Right lobe of liver (tissue), 6 donors: ENCODE results near the gene INTS13. TPM values are rescaled to one million over a fixed set of nuclear protein-coding genes. Genes with fewer than 3 reads are reported as not detected.

Experiments used
- ATAC-seq, 4 donors: fragments of 200-7000 bp; cut with Tn5 transposase; one replicate each; pipeline ENCODE4 v1.9.1; 2020; ENCODE audit warnings: mild to moderate bottlenecking in 4 of 4, moderate library complexity in 4 of 4
- DNase-seq, 3 donors: peaks; one replicate each; pipeline ENCODE4 v3.0.0-alpha.2; 2020
- H3K27ac ChIP-seq, 3 donors: fragments of 200-600 bp; one replicate each; pipeline ENCODE4 v1.8.0; 2022
- H3K27me3 ChIP-seq, 2 donors: fragments of 200-600 bp; one replicate each; pipeline ENCODE4 v1.8.0; 2022
- H3K36me3 ChIP-seq, 4 donors: fragments of 200-600 bp; sonication (generic) in 1 of 4; one replicate each; pipeline versions ENCODE4 v1.5.1 to v1.8.0; 2017 to 2022; ENCODE audit warnings: control low read depth in 1 of 4
- H3K4me1 ChIP-seq, 4 donors: fragments of 200-600 bp; sonication (generic) in 1 of 4; one replicate each; pipeline versions ENCODE4 v1.5.1 to v1.8.0; 2017 to 2022; ENCODE audit warnings: control low read depth in 1 of 4
- H3K4me3 ChIP-seq, 3 donors: fragments of 200-600 bp; one replicate each; pipeline ENCODE4 v1.8.0; 2022
- H3K9me3 ChIP-seq, 4 donors: fragments of 200-600 bp; sonication (generic) in 1 of 4; one replicate each; pipeline versions ENCODE4 v1.5.1 to v1.8.0; 2017 to 2022; ENCODE audit warnings: control low read depth in 1 of 4
- CTCF ChIP-seq, 4 donors: fragments of 200-600 bp in 3 of 4; fragments of 450-650 bp in 1 of 4; IDR thresholded peaks; one replicate each; pipeline versions ENCODE4 v1.5.1 to v1.8.0; 2016 to 2022; ENCODE audit warnings: antibody characterized with exemption in 4 of 4, mild to moderate bottlenecking in 2 of 4
- POLR2A ChIP-seq: fragments of 450-650 bp; IDR thresholded peaks from one replicate; pipeline ENCODE4 v1.6.1; 2017; ENCODE audit warnings: antibody characterized with exemption, mild to moderate bottlenecking
- WGBS: methylation state at CpG from one replicate; pipeline ENCODE4 v1.1.6; 2018; ENCODE audit warnings: low coverage, low lambda C conversion rate; ENCODE audit not compliant: insufficient coverage; ENCODE audit errors: missing lambda C conversion rate; 5-methylcytosine and 5-hydroxymethylcytosine counted together
- intact Hi-C, 2 donors: fragments of 100-400 bp; cut with DNase I; formaldehyde crosslinking; loops; one replicate each; pipeline versions ENCODE4 v1.11.2 to v1.14.1; 2022
- total RNA-seq, 6 experiments: library from RNA; depleted of rRNA in 2 of 6; stranded (reverse); fragments of >200 nt in 2 of 6; fragmentation: NEBNext Ultra II Directional in 3 of 6; extraction: Animal tissue kit (Norgen Biotek cat#: 25700) in 3 of 6; gene quantifications; one replicate each; pipeline versions ENCODE4 v1.1.0 to v1.2.4, GENCODE V29; 2016 to 2023
- donor health status: DM: no; HTN: yes; CAD: no.
- donor health status: DM: no; HTN: no; CAD: no.
- donor health status: DM: no; HTN: no; CAD: no.
- donor health status: DM: no; HTN: yes; CAD: no.
- donor health status: DM: no; HTN: yes; CAD: no.

INTS13 gene
- total RNA-seq, 6 experiments from 2014 or later, result 6.2 to 17.2 (median 9.1) TPM

- intact Hi-C loops, result loop anchor here in 1 of 2 donors (10.0 kb wide), 1 partner anchor 79 kb away; the partner anchor contains the start of gene TM7SF3
These were observed 2.0 kb downstream of the INTS13 start for GRCh38 chr12:26935636-26936378.

GRCh38 chr12:26929590-26929989, 8.2 kb downstream of the INTS13 start:
- no peak overlapping the region for H3K4me3 ChIP-seq
- no peak overlapping the region for H3K27ac ChIP-seq
- DNase-seq (no peak), ATAC-seq (no peak)
- H3K9me3 ChIP-seq, result no peaks in the 10 kb centered on the region
- peaks cover 0 to 38% (median 12%) of the 10 kb centered on the region in 4 donors for H3K36me3 ChIP-seq
- no peaks in the 10 kb centered on the region for H3K27me3 ChIP-seq
- no peak for TF ChIP-seq POLR2A
- no peak for TF ChIP-seq CTCF (IDR thresholded peaks at IDR 0.05)
- intact Hi-C loops, result no loop called here
- 88% methylated on average over 2 of the region's 2 CpGs for WGBS
- H3K4me1 ChIP-seq, result no peaks in the 10 kb centered on the region

More at GRCh38 chr12:26935636-26936378, 2.0 kb downstream of the INTS13 start:
- Histone ChIP-seq H3K27ac (no peak overlapping the region), H3K36me3 (peaks cover 0 to 3% (median 0%) of the 10 kb centered on the region in 4 donors), H3K9me3 (no peaks in the 10 kb centered on the region), H3K4me1 (peaks cover 0 to 28% (median 9%) of the 10 kb centered on the region in 4 donors), H3K4me3 (no peak overlapping the region), H3K27me3 (no peaks in the 10 kb centered on the region)
- 72% methylated on average over 7 of the region's 7 CpGs for WGBS
- no peak for TF ChIP-seq CTCF (IDR thresholded peaks at IDR 0.05)
- no peak for TF ChIP-seq POLR2A
- DNase-seq (no peak), ATAC-seq (no peak)

GRCh38 chr12:26928661-26929060, 9.1 kb downstream of the INTS13 start:
- 95% methylated on average over 5 of the region's 5 CpGs for WGBS
- Histone ChIP-seq H3K27ac (no peak overlapping the region), H3K4me1 (no peaks in the 10 kb centered on the region), H3K36me3 (peaks cover 0 to 44% (median 11%) of the 10 kb centered on the region in 4 donors), H3K9me3 (no peaks in the 10 kb centered on the region), H3K4me3 (no peak overlapping the region), H3K27me3 (no peaks in the 10 kb centered on the region)
- DNase-seq, result no peak
- TF ChIP-seq POLR2A (no peak), CTCF (IDR thresholded peaks at IDR 0.05) (no peak)
- intact Hi-C loops, result no loop called here
- no peak for ATAC-seq

- H3K9me3 ChIP-seq, result no peaks in the 10 kb centered on the region
- no peak for DNase-seq
These were observed 15.9 kb downstream of the INTS13 start for GRCh38 chr12:26921886-26922285.

More at GRCh38 chr12:26921886-26922285, 15.9 kb downstream of the INTS13 start:
- Histone ChIP-seq H3K27ac (no peak overlapping the region), H3K27me3 (no peaks in the 10 kb centered on the region), H3K4me1 (no peaks in the 10 kb centered on the region), H3K36me3 (peaks cover 0 to 41% (median 11%) of the 10 kb centered on the region in 4 donors), H3K4me3 (no peak overlapping the region)
- no peak for TF ChIP-seq POLR2A
- TF ChIP-seq CTCF (IDR thresholded peaks at IDR 0.05), result no peak
- intact Hi-C loops, result no loop called here
- no peak for ATAC-seq
- 89% methylated on average over 3 of the region's 3 CpGs for WGBS
